DMS53 treated with DMSO at 0.1 percent for 48 hours (cell line): ENCODE results near the gene ZCWPW2.

Source experiments
- DNase-seq: peaks from one replicate; lab custom pipeline; 2025; ENCODE audit not compliant: unreplicated experiment; lab: John Stamatoyannopoulos, UW

The ZCWPW2 gene

GRCh38 chr3:28348629-28349468 is at the start of gene ZCWPW2, which contains the start of gene AZI2:
TSS of gene ZCWPW2 (plus strand) at chr3:28348721. CDS start at chr3:28413069, 64,348 bp downstream.
TSS of gene AZI2 (minus strand) at chr3:28348824. CDS start at chr3:28340617, 8,207 bp downstream.
- DNase-seq, result peak; percentile 42

- no peak for DNase-seq
These were observed 48.8 kb upstream of the ZCWPW2 start for GRCh38 chr3:28299705-28300104.

DNA sequence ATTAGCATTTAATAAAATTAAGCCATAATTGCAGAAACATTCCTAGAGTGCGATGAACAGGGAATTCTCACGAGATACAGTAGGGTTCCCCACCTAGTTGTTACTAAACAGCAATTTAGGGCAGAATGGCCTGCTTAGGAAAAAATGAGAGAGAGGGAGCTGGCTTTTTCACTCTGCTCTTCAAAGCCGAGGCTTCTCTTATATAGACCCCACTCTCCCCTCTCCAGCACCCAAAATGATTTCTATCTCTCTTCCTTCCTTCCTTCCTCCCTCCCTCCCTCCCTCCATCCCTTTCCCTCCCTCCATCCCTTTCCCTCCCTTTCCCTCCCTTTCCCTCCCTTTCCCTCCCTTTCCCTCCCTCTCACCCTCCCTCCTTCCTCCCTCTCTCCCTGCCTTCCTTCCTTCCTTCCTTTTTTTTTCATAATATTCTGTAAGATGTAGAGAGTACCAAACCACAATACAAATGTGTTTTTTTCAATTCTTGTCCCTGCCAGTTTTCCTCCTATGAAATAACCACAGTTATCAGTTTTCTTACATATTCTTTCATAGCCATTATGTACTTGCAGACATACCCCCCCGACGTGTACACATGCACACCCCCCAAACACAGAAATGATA is 48.1 kb upstream of the ZCWPW2 start:
- DNase-seq, result no peak

DNA sequence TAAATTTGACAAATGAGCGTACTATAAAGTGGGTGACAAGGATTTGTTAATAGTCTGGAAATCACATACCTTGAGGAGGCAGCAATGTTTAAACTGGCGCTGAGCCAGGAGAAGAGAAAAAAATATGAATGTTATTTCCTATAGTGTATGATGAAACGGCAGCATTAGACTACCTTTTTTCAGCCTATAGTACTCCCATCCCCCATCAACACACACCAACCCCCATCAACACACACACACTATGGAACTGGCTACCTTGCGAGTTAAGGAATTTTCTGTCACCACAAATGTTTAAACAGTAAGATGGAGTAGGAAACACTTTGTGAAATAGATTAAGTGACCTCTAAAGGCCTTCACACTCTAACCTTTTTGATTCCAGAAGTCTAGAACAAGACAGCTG is 46.8 kb upstream of the ZCWPW2 start:
- DNase-seq, result no peak

GRCh38 chr3:28308196-28308595 is 40.3 kb upstream of the ZCWPW2 start:
- DNase-seq, result no peak

DNA sequence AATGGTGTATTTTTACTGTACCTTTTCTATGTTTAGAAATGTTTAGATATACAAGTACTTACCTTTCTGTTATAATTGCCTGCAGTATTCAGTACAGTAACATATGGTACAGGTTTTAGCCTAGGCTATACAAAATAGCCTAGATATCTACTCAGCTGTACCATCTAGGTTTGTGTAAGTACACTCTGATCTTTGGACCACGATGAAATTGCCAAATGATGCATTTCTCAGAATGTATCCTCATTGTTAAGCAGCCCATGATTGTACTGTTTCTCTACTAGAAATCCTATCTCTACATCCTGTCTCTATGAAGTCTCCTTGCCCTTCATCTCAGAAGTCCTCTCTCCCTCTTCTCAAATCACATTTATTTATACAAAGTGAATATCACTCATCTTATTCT is 32.8 kb upstream of the ZCWPW2 start:
- no peak for DNase-seq

- DNase-seq, result no peak
These were observed 32.3 kb upstream of the ZCWPW2 start for GRCh38 chr3:28316226-28316625.

GRCh38 chr3:28317438-28318022 is 31.0 kb upstream of the ZCWPW2 start:
- DNase-seq, result peak; percentile 5

DNA sequence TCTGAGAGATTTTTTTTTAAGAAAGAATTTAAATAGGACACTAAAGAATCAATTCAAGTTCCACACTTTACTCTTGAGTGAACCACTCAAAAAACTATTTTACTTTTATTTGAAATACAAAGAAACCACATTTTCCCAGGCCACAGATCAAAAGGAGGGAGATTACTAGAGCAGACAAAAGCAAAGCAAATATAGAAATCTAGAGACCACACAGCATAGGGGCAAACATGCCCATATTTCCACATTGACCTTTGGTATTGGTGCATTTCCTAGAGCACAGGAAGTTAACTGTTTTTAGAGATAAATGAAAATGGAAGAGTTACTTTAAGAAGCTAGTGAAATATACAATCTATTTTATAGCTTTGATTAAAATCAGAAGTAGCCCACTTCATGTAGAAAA is 27.5 kb upstream of the ZCWPW2 start:
- no peak for DNase-seq

- DNase-seq, result no peak
These were observed 26.1 kb upstream of the ZCWPW2 start for GRCh38 chr3:28322464-28322863.

GRCh38 chr3:28326458-28326926 is 22.0 kb upstream of the ZCWPW2 start:
- DNase-seq, result no peak

GRCh38 chr3:28328188-28329151 is 20.1 kb upstream of the ZCWPW2 start:
- DNase-seq, result no peak

DNA sequence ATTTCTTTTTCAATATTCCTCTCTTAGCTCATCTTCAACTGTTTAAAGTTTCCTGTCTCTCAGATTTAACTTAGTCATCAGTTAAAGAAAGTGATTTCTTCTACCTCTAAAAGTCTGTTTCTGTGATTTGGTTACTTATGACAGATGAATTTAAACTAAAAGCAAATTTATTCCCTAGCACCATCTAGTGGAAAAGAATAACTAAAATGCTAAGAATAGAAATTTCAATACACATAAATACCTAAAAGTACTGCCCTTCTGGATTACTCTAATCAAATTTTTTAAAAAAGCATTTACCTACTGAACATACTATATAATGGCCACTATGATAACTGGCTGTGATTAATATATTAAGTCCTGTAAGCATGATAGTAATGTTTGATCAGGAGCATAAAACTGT is 14.0 kb upstream of the ZCWPW2 start:
- DNase-seq, result no peak

DNA sequence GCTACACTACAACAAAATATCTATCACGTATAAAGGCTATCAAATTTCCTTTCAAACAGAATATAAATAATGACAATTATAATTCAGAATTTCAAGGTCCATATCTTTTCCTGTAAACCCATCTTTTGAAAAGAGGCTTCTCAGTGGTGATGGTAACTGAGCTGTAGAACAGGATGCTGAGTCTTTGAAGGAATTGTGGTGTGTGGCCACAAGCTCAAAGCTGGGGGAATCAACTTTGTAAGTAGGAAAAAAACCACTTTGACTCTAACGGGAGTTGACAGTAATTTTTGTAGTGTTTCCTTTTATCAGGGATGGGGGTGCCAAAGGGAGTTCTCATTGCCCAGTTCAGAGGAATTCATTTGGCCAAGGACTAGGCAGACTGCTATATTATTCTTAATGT is 13.3 kb upstream of the ZCWPW2 start:
- no peak for DNase-seq

DNA sequence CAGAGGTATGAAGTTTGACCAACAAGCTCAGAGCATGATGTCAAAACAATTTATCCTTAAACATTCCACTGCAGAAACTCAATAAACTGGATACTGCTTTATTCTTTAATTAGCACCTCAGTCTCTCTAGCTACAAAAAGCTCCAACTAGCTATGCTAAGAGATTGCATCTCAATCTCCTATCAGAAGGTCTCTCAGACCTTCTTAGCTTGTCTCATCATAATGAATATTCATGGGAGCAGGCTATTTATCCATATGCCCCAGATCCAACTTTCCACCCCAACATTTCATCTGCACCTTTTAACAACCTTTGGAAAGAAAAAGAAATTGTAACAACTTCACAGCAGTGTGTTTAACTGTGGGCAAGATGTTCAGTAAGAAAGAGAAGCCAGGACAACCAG is 11.3 kb upstream of the ZCWPW2 start:
- DNase-seq, result no peak

DNA sequence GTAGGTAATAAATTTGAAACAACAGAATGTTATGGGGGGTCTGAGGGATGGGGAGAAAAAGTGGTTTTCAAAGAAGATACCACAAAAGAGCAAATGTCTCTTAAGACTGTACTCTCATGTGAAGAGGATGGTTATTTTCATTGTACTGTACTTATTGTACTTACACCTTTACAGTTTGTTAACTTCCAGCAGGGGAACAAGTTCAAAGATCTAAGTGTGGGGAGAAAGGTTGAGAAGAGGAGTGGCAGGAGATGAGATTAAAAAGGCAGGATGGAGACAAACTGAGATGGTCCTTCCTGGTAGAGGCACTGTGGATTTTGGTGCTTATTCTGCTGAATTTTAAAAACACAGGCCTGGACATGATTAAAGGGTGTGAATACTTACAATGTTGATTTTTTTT is 5.4 kb upstream of the ZCWPW2 start:
- no peak for DNase-seq

- DNase-seq, result no peak
These were observed 2.8 kb upstream of the ZCWPW2 start for GRCh38 chr3:28345690-28346089.

GRCh38 chr3:28347374-28348264 is 902 bp upstream of the ZCWPW2 start:
- no peak for DNase-seq

DNA sequence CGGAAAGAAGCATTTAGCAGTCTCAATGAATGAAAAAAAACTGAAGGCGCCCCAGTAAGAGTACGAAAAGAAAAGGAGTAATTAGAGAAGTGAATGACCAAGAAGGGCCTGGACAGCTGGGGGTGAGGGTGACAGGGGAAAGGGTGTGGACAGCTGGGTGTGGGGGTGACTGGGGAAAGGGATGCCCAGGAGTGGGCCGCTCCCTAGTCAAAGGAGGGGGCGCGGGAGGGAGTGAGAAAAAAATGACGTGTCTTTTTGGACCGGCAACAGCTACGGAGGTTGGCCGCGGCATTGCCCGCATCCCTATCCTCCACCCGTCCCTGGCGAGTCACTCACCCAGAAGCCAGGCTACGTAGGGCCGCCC is 274 bp upstream of the ZCWPW2 start:
- no peak for DNase-seq

DNA sequence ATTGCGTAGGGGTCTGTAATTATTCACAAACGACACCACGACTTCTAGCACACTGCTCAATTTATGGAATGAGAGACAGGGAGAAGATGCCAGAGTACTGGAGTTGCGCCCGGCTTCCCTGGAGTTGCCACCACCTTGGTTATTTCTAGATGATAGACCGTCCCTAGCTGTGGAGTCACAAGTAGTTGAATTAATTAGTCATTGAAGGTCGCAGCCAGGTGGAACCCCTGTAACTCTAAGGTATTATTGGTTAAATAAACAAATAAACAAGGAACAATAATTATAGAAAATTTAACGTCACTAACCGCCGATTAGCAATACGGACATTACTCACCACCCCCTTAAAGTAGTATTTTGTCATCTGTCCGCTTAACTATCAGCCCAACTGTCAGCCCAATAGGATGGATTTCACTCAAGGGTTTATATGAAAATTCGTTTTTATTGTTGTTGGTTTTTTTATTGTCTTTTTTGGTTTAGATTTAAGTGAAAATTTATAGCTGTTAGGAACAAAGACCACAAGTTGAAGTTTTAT is 1.0 kb downstream of the ZCWPW2 start:
- no peak for DNase-seq
